C4-2B (cell line): ENCODE data around the gene TSEN15.

Experiments
- CTCF ChIP-seq: fragments of 450-650 bp; conservative IDR thresholded peaks from 2 replicates; pipeline ENCODE4 v1.5.1; 2017; ENCODE audit warnings: mild to moderate bottlenecking
- ZFX ChIP-seq: fragments of 450-650 bp; IDR thresholded peaks from 2 replicates; pipeline ENCODE4 v1.6.1; 2017

DNA sequence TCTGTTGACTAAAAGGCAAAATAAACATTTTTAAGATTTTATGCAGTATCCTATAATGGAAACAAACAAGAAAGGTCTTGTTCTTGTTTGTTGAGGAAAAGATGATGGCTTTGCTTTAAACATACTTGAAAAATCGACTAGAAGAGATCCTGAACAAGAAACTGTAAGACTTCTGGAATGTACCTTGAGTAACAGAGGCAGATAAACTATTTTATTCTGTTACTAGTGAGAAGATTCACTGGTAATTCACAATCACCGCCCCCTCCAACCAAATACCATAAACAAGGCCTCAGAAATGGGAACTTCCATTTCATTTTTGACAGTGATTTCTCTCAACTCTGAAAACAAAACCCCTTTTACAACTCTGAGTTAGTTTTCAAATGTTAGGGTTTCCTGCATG lies 18.1 kb downstream of the TSEN15 start:
- no peak for TF ChIP-seq CTCF
- TF ChIP-seq ZFX: no peak
